GM21529 (cell line): ENCODE measurements around the gene PAX8.

Experiments used
- ATAC-seq: cut with Tn5 transposase; IDR thresholded peaks from one replicate; pipeline ENCODE4 v1.9.1; 2021; ENCODE audit not compliant: unreplicated experiment

Gene PAX8

DNA sequence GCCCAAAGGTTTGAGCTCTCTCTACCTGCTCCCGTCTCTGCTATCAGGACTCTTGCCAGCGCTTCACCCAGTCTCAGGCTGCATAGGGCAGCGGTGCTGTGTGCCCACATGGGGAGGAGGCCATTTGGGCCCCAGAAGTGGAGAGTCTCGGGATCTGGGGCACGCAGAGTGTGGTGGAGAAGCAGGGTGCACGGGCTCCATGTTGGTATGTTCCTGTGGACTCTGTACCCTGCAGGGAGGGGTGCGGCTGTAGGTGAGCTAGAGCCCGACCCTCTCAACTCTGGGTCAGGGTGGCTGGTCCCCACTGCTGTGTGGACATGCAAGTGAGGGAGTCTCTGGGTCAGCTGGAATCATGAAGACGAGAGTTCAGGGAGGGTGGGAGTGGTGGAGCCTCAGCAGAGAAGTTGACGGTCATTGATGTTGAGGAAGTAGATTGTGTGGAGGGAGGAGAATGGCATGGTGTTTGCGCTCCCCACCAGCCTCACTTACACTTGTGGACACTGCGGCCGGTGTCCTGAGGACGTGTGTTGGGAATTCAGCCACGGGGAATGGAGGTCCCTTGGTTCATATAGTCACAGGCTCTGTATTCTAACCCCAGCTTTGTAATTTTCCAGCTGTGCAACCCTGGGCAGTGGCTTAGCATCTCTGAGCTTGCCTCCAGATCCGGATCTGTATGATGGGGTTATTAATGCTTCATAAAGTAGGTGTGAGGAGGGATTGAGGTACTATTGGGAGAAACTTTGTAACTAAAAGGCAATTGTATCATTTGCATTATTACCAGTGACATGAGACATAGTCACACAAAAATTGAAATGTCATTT lies 105.8 kb downstream of the PAX8 start:
- ATAC-seq = no peak

DNA sequence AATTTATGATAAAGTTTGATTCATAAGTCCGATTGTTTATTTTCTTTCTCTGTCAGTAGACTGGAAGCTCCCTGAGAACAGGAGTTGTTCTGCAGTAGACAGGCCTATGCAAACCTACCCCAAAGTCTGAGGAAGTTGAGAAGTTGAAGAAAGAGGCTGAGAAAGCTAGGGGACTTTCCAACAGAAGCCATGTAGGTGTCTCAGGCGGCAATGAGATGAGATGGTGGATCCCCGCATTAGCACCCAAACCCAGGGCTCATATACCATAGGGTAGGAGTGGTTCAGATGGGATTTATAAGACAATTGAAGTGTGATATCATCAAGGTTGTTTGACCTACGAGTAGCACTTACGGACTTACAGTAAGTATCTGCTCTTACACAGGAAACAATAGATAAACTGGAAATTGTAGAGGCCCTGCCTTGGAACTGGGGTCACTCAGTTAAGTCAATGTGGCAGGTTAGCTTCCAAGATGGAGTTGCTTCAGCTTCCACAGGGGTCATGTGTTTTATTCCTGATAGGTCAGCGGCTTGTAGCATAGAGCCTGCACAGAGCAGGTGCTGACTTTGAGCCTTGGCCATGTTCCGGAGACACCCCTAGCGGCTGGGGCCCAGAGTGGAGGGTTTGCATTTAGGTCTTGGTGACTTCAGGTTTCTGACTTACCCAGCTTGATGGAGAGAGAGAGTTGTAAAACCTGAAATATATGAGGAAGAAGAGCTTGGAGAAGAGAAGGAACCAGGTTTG lies 107.2 kb downstream of the PAX8 start:
- ATAC-seq = no peak

DNA sequence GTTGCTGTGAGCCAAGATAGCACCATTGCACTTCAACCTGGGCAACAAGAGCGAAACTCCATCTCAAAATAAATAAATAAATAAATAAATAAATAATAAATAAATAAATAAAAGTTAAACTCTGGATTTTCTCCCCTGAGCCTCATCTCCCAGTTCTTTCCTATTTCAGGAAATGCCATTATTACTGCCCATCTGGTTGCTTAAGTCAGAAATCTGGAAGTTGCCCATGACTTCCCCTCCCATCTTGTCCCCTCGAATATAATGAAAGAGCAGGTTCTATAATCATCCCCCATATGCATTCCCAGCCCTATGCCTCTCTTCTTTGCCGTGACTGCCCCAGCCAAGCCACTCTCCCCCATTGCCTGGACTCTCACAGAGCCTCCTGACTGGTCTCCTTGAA lies 109.1 kb downstream of the PAX8 start:
- no peak for ATAC-seq

DNA sequence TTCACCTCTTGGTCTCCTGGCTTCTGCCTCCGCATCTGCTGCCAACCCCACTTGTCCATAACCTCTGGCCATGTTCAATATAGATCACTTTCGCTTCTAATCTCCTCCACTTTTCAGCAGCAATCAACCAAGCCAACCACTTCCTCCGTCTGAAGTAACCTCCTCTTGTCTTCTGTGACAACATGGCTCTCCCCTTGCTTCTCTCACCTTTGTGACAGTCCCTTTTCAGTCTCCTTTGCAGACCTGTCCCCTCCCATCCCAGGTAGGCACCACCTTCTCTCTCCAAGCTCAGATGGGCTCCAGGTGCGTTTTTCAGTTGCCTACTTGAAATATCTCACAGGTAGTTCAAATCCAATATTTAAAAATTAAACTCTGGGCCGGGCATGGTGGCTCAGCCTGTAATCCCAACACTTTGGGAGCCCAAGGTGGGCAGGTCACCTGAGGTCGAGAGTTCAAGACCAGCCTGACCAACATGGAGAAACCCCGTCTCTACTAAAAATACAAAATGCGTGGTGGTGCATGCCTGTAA lies 109.7 kb downstream of the PAX8 start:
- ATAC-seq = no peak

DNA sequence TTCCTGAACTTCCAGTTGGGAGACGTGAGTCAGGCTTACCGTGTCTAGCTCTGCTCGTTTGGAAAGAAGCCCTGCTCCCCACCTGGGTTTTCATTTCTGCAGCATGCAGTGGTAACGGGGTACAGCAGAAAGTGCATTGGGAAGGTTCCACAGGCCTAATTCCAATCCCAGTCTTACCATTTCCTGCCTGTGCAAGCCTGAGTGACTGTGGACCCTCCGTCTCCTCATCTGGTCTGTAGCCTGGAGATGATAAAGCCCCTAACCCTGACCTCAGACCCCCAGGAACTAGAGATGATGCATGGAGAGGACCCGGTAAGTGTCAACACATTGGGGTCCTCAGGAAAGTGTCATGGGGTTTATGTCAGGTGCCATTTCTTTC lies 110.8 kb downstream of the PAX8 start:
- ATAC-seq = no peak

DNA sequence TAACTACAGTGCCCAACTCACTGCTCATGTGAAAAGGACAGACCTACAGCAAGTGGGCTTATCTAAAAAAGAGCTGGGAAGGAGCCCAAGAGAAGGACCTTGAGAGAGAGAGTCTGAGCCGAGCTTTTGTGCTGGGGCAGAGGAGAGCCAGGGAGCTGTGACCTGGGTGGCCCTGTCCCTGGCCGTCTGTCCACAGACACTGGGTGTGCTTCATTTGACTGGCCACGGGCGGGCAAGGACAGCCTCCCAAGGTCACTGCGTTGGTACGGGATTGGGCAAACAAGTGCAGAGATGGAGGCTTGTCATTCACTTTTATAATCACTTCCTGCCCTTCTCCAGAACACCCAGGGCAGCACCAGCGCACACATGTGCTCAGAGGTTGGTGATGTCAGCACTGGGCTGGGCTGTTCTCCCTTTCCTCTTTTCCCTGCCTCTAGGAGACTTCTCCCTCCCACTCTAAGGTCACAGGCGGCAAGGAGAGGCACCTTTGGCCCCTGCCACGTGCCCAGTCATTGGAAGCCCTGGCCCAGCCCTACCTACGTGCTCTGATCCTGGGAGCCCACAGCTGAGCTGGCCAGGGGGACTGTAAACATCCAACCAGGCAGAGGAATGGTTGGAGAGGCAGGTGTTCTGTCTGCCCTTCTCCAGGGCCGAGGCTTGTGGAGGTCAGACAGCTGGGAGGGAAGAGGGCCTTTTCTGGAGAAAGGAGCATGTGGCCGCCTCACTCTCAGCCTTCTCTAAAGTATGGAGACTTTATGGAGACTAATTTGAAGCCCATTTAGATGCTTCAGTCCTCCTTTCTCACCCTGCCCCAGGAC lies 111.4 kb downstream of the PAX8 start:
- ATAC-seq = no peak

DNA sequence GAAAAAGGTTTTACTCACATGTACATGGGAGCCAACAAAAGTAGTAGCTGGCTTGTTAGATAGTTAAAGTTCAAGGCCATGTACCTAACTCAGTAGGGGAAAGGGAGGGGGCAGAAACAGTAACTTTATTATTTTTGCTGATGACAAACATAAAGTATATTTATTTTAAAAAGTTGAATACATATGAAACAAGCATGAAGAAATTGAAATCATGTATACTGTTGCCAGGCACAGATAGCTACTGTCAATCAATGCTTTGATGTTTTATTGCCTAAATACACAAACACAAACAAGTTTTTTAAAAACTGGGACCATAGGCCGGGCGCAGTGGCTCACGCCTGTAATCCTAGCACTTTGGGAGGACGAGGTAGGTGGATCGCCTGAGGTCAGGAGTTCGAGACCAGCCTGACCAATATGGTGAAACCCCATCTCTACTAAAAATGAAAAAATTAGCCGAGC lies 112.5 kb downstream of the PAX8 start:
- ATAC-seq = no peak
